WTC11 (cell line): ENCODE data around the gene METRN. TPM values are rescaled to one million over a fixed set of nuclear protein-coding genes. Genes with fewer than 3 reads are reported as not detected.

Source experiments
- ATAC-seq: fragments of 200-7000 bp; cut with Tn5 transposase; 2 replicates; pipeline ENCODE4 v1.10.0; 2021; ENCODE audit warnings: mild to moderate bottlenecking, moderate library complexity
- CTCF ChIA-PET: fragments of 300-600 bp; sonication (Branson Sonifier 250); formaldehyde crosslinking; loops from one replicate; lab custom pipeline; 2021; ENCODE audit warnings: antibody characterized with exemption; lab: Charles Lee
- POLR2A ChIA-PET: fragments of 350-600 bp; sonication (Branson Sonifier 250); formaldehyde crosslinking; loops from one replicate; lab custom pipeline; 2021; ENCODE audit warnings: antibody characterized with exemption; lab: Charles Lee
- DNase-seq: peaks from one replicate; pipeline ENCODE4 v3.0.0; 2021; ENCODE audit warnings: low spot score
- H3K27ac Mint-ChIP-seq: 2 replicates; pipeline ENCODE4 v1.8.0; 2021; ENCODE audit warnings: mixed read lengths
- H3K27me3 Mint-ChIP-seq: 2 replicates; pipeline ENCODE4 v1.8.0; 2021; ENCODE audit warnings: low read depth, mild to moderate bottlenecking, moderate library complexity, mixed read lengths
- H3K36me3 Mint-ChIP-seq: 2 replicates; pipeline ENCODE4 v1.8.0; 2021; ENCODE audit warnings: mixed read lengths
- H3K4me1 Mint-ChIP-seq: 2 replicates; pipeline ENCODE4 v1.8.0; 2022; ENCODE audit warnings: mixed read lengths
- H3K4me3 Mint-ChIP-seq: 2 replicates; pipeline ENCODE4 v1.8.0; 2021; ENCODE audit warnings: mild to moderate bottlenecking, moderate library complexity, mixed read lengths
- H3K9me3 Mint-ChIP-seq: 2 replicates; pipeline ENCODE4 v1.8.0; 2021; ENCODE audit warnings: mixed read lengths
- CBFB ChIP-seq: sonication (generic); formaldehyde crosslinking; IDR thresholded peaks from 2 replicates; pipeline ENCODE4 v1.8.1; 2022; ENCODE audit warnings: mild to moderate bottlenecking, low read depth, missing genetic modification reagents
- GRHL2 ChIP-seq: fragments of 250-450 bp; sonication (Bioruptor Pico); IDR thresholded peaks from 2 replicates; pipeline ENCODE4 v1.8.0; 2022; ENCODE audit warnings: mild to moderate bottlenecking, moderate library complexity; ENCODE audit not compliant: insufficient replicate concordance, severe bottlenecking
- PRRX2 ChIP-seq: fragments of 250-450 bp; sonication (Bioruptor Pico); IDR thresholded peaks from 2 replicates; pipeline ENCODE4 v1.8.0; 2021; ENCODE audit warnings: mild to moderate bottlenecking
- RELA ChIP-seq: sonication (generic); formaldehyde crosslinking; IDR thresholded peaks from 2 replicates; pipeline ENCODE4 v1.8.1; 2022; ENCODE audit warnings: missing genetic modification reagents, mild to moderate bottlenecking, borderline replicate concordance
- SMAD3 ChIP-seq: sonication (generic); formaldehyde crosslinking; IDR thresholded peaks from 2 replicates; pipeline ENCODE4 v1.8.0; 2022; ENCODE audit warnings: missing genetic modification reagents, mild to moderate bottlenecking, borderline replicate concordance
- SMAD4 ChIP-seq: sonication (generic); formaldehyde crosslinking; IDR thresholded peaks from 2 replicates; pipeline ENCODE4 v1.8.0; 2022; ENCODE audit warnings: mild to moderate bottlenecking, missing genetic modification reagents
- TCF7 ChIP-seq: sonication (generic); formaldehyde crosslinking; IDR thresholded peaks from 2 replicates; pipeline ENCODE4 v1.8.0; 2022; ENCODE audit warnings: mild to moderate bottlenecking, low read depth, missing genetic modification reagents, moderate library complexity
- TEAD1 ChIP-seq: sonication (generic); formaldehyde crosslinking; IDR thresholded peaks from 2 replicates; pipeline ENCODE4 v1.8.0; 2022; ENCODE audit warnings: mild to moderate bottlenecking, missing genetic modification reagents
- ZNF121 ChIP-seq: sonication (generic); formaldehyde crosslinking; IDR thresholded peaks from 2 replicates; pipeline ENCODE4 v1.8.0; 2023; ENCODE audit warnings: missing genetic modification reagents
- ZNF423 ChIP-seq: fragments of 250-450 bp; sonication (Bioruptor Pico); IDR thresholded peaks from 2 replicates; pipeline ENCODE4 v2.1.2; 2022; ENCODE audit warnings: mild to moderate bottlenecking, moderate library complexity
- total RNA-seq: library from RNA; stranded (reverse); gene quantifications from 3 replicates; pipeline ENCODE4 v1.2.3, GENCODE V29; 2021
- TF ChIP-seq, protein P1 (sequence below): sonication (generic); formaldehyde crosslinking; IDR thresholded peaks from 2 replicates; pipeline ENCODE4 v1.8.0; 2022; ENCODE audit warnings: missing genetic modification reagents
- TF ChIP-seq, protein P2 (sequence below): fragments of 250-450 bp; sonication (Bioruptor Pico); IDR thresholded peaks from 2 replicates; pipeline ENCODE4 v1.9.0; 2021; ENCODE audit warnings: moderate library complexity, mild to moderate bottlenecking, inconsistent platforms, borderline replicate concordance
- TF ChIP-seq, protein P3 (sequence below): sonication (generic); formaldehyde crosslinking; IDR thresholded peaks from 2 replicates; pipeline ENCODE4 v1.8.1; 2022; ENCODE audit warnings: mild to moderate bottlenecking, moderate library complexity, missing genetic modification reagents
- TF ChIP-seq, protein P4 (sequence below): sonication (generic); formaldehyde crosslinking; IDR thresholded peaks from 2 replicates; pipeline ENCODE4 v1.8.0; 2022; ENCODE audit warnings: mild to moderate bottlenecking, missing genetic modification reagents

The METRN gene
- total RNA-seq, 1 experiment from 2014 or later, result 30.9 TPM

DNA sequence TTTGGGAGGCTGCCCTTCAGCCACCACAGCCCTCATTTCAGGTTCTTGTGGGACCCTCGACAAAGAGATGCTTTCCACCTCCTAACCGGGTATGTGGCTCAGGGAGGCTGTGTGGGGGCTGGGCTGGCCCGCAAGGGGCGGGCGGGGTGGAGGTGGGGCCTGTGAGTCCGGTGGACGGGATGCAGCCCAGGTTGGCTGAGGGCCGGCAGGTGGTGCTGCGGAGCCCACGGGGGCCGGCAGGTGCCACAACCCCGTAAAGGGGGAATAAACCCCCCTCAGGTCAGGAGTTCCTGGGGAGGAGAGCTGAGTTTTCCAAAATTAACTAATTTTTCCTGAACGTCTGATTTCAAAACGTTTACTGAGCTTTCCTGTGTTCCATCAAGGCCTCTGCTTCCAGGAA, 30.8 kb downstream of the METRN start:
- Mint-ChIP-seq H3K27ac (no peak overlapping the region), H3K9me3 (no peaks in the 10 kb centered on the region), H3K4me3 (no peak overlapping the region), H3K4me1 (peaks cover 7% of the 10 kb centered on the region), H3K27me3 (no peaks in the 10 kb centered on the region), H3K36me3 (no peaks in the 10 kb centered on the region)
- TF ChIP-seq, protein P1, sequence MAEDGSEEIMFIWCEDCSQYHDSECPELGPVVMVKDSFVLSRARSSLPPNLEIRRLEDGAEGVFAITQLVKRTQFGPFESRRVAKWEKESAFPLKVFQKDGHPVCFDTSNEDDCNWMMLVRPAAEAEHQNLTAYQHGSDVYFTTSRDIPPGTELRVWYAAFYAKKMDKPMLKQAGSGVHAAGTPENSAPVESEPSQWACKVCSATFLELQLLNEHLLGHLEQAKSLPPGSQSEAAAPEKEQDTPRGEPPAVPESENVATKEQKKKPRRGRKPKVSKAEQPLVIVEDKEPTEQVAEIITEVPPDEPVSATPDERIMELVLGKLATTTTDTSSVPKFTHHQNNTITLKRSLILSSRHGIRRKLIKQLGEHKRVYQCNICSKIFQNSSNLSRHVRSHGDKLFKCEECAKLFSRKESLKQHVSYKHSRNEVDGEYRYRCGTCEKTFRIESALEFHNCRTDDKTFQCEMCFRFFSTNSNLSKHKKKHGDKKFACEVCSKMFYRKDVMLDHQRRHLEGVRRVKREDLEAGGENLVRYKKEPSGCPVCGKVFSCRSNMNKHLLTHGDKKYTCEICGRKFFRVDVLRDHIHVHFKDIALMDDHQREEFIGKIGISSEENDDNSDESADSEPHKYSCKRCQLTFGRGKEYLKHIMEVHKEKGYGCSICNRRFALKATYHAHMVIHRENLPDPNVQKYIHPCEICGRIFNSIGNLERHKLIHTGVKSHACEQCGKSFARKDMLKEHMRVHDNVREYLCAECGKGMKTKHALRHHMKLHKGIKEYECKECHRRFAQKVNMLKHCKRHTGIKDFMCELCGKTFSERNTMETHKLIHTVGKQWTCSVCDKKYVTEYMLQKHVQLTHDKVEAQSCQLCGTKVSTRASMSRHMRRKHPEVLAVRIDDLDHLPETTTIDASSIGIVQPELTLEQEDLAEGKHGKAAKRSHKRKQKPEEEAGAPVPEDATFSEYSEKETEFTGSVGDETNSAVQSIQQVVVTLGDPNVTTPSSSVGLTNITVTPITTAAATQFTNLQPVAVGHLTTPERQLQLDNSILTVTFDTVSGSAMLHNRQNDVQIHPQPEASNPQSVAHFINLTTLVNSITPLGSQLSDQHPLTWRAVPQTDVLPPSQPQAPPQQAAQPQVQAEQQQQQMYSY (CRISPR knock-in tag), result 0 out of 2 replicates have a peak, but pooled peaks have one; percentile 17
- TF ChIP-seq TEAD1, result no peak
- CTCF ChIA-PET, result interaction anchor here (0.6 to 1.8 kb wide), 5 partner anchors 14 to 1770 kb away, joined by 3 to 18 read pairs (median 10); partner anchors contain the start of genes CHTF18, METRN and RPUSD1
- ATAC-seq (peak; percentile 87), DNase-seq (peak; percentile 90)
- POLR2A ChIA-PET, result no interaction called here

DNA sequence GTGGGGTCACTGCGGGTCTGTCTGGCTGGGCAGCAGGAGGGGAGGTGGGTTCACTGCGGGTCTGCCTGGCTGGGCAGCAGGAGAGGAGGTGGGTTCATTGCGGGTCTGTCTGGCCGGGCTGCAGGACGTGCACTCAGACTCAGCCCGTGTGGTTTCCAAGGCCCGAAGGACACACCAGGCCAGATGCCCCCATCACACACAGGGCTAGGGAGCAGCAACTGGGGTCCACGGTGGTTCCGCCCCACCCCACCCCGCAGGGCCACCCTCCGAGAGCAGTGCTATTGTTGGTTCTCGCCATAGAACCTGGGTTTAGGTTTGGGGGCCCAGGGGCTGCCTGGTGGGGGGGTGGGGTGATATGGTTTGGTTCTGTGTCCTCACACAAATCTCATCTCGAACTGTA, 31.7 kb downstream of the METRN start:
- ATAC-seq (no peak), DNase-seq (no peak)
- POLR2A ChIA-PET, result no interaction called here
- Mint-ChIP-seq H3K9me3 (no peaks in the 10 kb centered on the region), H3K4me3 (no peak overlapping the region), H3K27me3 (no peaks in the 10 kb centered on the region), H3K36me3 (no peaks in the 10 kb centered on the region), H3K4me1 (peaks cover 16% of the 10 kb centered on the region), H3K27ac (no peak overlapping the region)
- CTCF ChIA-PET, result no interaction called here
- TF ChIP-seq PRRX2 (CRISPR knock-in tag) (no peak), RELA (CRISPR knock-in tag) (no peak), ZNF423 (no peak), CBFB (no peak), SMAD4 (CRISPR knock-in tag) (no peak), GRHL2 (no peak), TEAD1 (no peak)
- TF ChIP-seq, protein P2, sequence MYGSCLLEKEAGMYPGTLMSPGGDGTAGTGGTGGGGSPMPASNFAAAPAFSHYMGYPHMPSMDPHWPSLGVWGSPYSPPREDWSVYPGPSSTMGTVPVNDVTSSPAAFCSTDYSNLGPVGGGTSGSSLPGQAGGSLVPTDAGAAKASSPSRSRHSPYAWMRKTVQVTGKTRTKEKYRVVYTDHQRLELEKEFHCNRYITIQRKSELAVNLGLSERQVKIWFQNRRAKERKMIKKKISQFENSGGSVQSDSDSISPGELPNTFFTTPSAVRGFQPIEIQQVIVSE, result no peak
- TF ChIP-seq, protein P3, sequence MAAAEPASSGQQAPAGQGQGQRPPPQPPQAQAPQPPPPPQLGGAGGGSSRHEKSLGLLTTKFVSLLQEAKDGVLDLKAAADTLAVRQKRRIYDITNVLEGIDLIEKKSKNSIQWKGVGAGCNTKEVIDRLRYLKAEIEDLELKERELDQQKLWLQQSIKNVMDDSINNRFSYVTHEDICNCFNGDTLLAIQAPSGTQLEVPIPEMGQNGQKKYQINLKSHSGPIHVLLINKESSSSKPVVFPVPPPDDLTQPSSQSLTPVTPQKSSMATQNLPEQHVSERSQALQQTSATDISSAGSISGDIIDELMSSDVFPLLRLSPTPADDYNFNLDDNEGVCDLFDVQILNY (CRISPR knock-in tag), result no peak
- TF ChIP-seq, protein P4, sequence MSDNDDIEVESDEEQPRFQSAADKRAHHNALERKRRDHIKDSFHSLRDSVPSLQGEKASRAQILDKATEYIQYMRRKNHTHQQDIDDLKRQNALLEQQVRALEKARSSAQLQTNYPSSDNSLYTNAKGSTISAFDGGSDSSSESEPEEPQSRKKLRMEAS, result no peak

DNA sequence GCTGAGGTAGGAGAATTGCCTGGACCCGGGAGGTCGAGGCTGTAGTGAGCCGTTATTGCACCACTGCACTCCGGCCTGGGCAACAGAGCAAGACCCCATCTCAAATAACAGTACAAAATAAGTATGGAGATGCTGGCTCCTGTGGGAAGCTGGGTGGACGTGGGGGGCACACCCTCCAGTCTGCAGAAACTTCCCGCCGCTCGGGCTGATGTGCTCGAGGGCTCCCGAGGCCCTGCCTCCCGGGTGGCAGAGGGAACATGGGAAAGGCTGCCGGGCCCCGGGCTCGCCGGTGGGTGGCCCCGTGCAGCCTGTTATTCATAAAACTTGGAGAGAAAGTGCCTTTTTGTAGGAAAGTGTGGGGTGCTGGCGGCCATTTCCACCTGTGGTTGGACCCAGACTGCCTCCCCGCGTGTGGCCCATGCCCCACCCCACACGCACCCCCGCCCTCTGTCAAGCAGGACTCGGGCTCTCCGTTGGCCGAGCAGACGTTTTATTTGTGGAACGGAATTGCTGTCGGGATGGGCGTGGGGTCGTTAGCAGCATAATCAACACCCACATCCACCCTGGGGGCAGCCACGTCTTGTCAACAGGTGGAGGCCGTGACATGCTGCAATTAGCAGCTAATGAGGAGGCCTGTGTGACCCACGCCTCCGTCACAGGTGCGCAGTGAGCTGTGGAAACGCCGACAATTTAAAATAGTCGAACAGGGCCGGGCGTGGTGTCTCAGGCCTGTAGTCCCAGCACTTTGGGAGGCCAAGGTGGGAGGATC, 33.2 kb downstream of the METRN start:
- Mint-ChIP-seq H3K4me1 (peaks cover 29% of the 10 kb centered on the region), H3K36me3 (no peaks in the 10 kb centered on the region), H3K27ac (no peak overlapping the region; the same call in 1 of the 2 replicates), H3K9me3 (no peaks in the 10 kb centered on the region), H3K4me3 (no peak overlapping the region), H3K27me3 (no peaks in the 10 kb centered on the region)
- ATAC-seq, result no peak
- TF ChIP-seq ZNF121 (CRISPR knock-in tag) (peak; percentile 44; the same call in 1 of the 2 replicates), TCF7 (CRISPR knock-in tag) (no peak), SMAD3 (CRISPR knock-in tag) (no peak)
- no peak for DNase-seq
- ChIA-PET POLR2A (interaction anchor here (0.6 kb wide), 1 partner anchor 39 kb away, joined by 3 read pairs; no protein-coding TSS in a partner anchor), CTCF (no interaction called here)
